A673 (cell line): ENCODE data around the gene IFNA14. TPM values are rescaled to one million over a fixed set of nuclear protein-coding genes. Genes with fewer than 3 reads are reported as not detected.

ENCODE experiments used
- BruUV-seq: library from RNA; stranded (reverse); fragments of 400-500 nt; replicated peaks from 2 replicates; lab custom pipeline; 2021; lab: Mats Ljungman, UMichigan
- CTCF ChIA-PET: fragments of 300-600 bp; sonication (Branson Sonifier 250); formaldehyde crosslinking; loops from one replicate; lab custom pipeline; 2022; ENCODE audit warnings: antibody characterized with exemption; lab: Charles Lee
- POLR2A ChIA-PET: fragments of 300-600 bp; sonication (Branson Sonifier 250); formaldehyde crosslinking; loops from one replicate; lab custom pipeline; 2022; ENCODE audit warnings: antibody characterized with exemption; ENCODE audit not compliant: low non-redundant PET; lab: Charles Lee
- DNase-seq: peaks from one replicate; pipeline ENCODE4 v3.0.0-alpha.2; 2015; ENCODE audit warnings: low spot score
- H3K27ac ChIP-seq: fragments of 200-600 bp; sonication (generic); 2 replicates; pipeline ENCODE4 v1.5.1; 2016; ENCODE audit warnings: mixed run types, low read depth, mild to moderate bottlenecking, mixed read lengths, antibody characterized with exemption, low read length; ENCODE audit not compliant: poor library complexity, severe bottlenecking
- H3K27me3 ChIP-seq: fragments of 200-600 bp; sonication (generic); replicated peaks from 2 replicates; pipeline ENCODE4 v1.6.1; 2017; ENCODE audit warnings: mixed run types, low read depth, mild to moderate bottlenecking, mixed read lengths, antibody characterized with exemption, low read length; ENCODE audit not compliant: insufficient read depth, poor library complexity
- H3K36me3 ChIP-seq: fragments of 200-600 bp; sonication (generic); 2 replicates; pipeline ENCODE4 v1.6.1; 2016; ENCODE audit warnings: mixed run types, mild to moderate bottlenecking, mixed read lengths, antibody characterized with exemption, low read length; ENCODE audit not compliant: insufficient read depth, poor library complexity, severe bottlenecking
- H3K4me1 ChIP-seq: fragments of 200-600 bp; sonication (generic); 2 replicates; pipeline ENCODE4 v1.6.1; 2017; ENCODE audit warnings: mixed run types, mild to moderate bottlenecking, mixed read lengths, antibody characterized with exemption, low read length; ENCODE audit not compliant: insufficient read depth, poor library complexity, severe bottlenecking
- H3K4me3 ChIP-seq: fragments of 200-600 bp; sonication (generic); 2 replicates; pipeline ENCODE4 v1.5.1; 2016; ENCODE audit warnings: low read depth, mixed run types, mild to moderate bottlenecking, mixed read lengths, low read length; ENCODE audit not compliant: poor library complexity, severe bottlenecking
- H3K9me3 ChIP-seq: fragments of 200-600 bp; sonication (generic); 2 replicates; pipeline ENCODE4 v1.6.1; 2016; ENCODE audit warnings: mixed run types, low read depth, mild to moderate bottlenecking, mixed read lengths, antibody characterized with exemption, low read length; ENCODE audit not compliant: poor library complexity, severe bottlenecking
- EZH2 ChIP-seq: fragments of 200-600 bp; sonication (generic); IDR thresholded peaks from 2 replicates; pipeline ENCODE4 v1.6.1; 2017; ENCODE audit warnings: borderline replicate concordance, low read depth, mild to moderate bottlenecking, mixed read lengths, antibody characterized with exemption, low read length; ENCODE audit not compliant: poor library complexity, severe bottlenecking
- intact Hi-C: fragments of 100-400 bp; cut with micrococcal nuclease; formaldehyde crosslinking; loops from one replicate; pipeline ENCODE4 v1.10.0; 2022; ENCODE audit not compliant: unreplicated experiment
- total RNA-seq: library from RNA; stranded (reverse); gene quantifications from 2 replicates; pipeline ENCODE4 v1.2.3, GENCODE V29; 2021
- TF ChIP-seq, protein P1 (sequence below): fragments of 300-800, 200-600 bp; sonication (generic); conservative IDR thresholded peaks from 2 replicates; pipeline ENCODE4 v1.5.1; 2017; ENCODE audit warnings: low read depth, mild to moderate bottlenecking, antibody characterized with exemption, low read length, moderate library complexity, mixed read lengths

Gene IFNA14
- total RNA-seq, 1 experiment from 2014 or later, result not detected

DNA sequence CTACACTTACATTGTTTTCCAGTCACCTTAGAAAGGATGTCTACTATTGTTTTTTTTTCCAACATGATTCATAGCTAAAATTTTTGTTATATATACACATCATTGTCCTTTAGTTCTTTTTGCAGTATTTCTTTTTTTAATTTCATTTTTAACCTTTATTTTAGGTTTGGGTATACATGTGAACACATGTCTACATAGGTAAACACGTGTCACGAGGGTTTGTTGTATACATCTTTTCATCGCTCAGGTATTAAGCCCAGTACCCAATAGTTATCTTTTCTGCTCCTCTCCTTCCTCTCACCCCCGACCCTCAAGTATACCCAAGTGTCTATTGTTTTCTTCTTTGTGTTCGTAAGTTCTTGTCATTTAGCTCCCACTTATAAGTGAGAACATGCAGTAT, 46.3 kb upstream of the IFNA14 start:
- peaks cover 3% of the 10 kb centered on the region for H3K27me3 ChIP-seq
- DNase-seq, result no peak
- BruUV-seq, result no TSS peak
- H3K4me3 ChIP-seq, result no peak overlapping the region
- H3K27ac ChIP-seq, result no peak overlapping the region
- ChIA-PET POLR2A (no interaction called here), CTCF (no interaction called here)
- H3K4me1 ChIP-seq, result no peaks in the 10 kb centered on the region
- TF ChIP-seq EZH2, result no peak
- TF ChIP-seq, protein P1, sequence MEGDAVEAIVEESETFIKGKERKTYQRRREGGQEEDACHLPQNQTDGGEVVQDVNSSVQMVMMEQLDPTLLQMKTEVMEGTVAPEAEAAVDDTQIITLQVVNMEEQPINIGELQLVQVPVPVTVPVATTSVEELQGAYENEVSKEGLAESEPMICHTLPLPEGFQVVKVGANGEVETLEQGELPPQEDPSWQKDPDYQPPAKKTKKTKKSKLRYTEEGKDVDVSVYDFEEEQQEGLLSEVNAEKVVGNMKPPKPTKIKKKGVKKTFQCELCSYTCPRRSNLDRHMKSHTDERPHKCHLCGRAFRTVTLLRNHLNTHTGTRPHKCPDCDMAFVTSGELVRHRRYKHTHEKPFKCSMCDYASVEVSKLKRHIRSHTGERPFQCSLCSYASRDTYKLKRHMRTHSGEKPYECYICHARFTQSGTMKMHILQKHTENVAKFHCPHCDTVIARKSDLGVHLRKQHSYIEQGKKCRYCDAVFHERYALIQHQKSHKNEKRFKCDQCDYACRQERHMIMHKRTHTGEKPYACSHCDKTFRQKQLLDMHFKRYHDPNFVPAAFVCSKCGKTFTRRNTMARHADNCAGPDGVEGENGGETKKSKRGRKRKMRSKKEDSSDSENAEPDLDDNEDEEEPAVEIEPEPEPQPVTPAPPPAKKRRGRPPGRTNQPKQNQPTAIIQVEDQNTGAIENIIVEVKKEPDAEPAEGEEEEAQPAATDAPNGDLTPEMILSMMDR, result no peak
- intact Hi-C loops, result no loop called here
- H3K36me3 ChIP-seq, result no peaks in the 10 kb centered on the region
- H3K9me3 ChIP-seq, result no peaks in the 10 kb centered on the region

GRCh38 chr9:21281275-21281674, 41.5 kb upstream of the IFNA14 start:
- no peaks in the 10 kb centered on the region for H3K9me3 ChIP-seq
- BruUV-seq, result no TSS peak
- no peak overlapping the region for H3K4me3 ChIP-seq
- POLR2A ChIA-PET, result no interaction called here
- CTCF ChIA-PET, result no interaction called here
- H3K27me3 ChIP-seq, result peaks cover 8% of the 10 kb centered on the region
- TF ChIP-seq, protein P1, result no peak
- no peak for TF ChIP-seq EZH2
- H3K27ac ChIP-seq, result no peak overlapping the region
- DNase-seq, result no peak
- no peaks in the 10 kb centered on the region for H3K36me3 ChIP-seq
- intact Hi-C loops, result no loop called here
- no peaks in the 10 kb centered on the region for H3K4me1 ChIP-seq

DNA sequence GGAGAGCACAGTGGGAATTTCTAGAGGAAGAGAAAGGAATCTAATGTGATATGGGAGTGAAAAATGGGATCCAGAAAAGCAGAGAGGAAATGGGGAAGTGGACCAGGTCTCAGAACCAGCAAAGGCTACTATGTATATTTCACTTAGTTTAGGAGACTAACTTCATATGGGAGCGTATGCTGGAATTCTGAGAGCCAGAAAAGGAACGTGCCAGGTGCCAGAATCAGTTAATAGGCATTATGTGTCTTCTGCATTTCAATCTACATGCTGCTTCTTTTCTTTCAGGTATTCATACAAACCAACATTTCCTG, 28.5 kb upstream of the IFNA14 start:
- CTCF ChIA-PET, result no interaction called here
- intact Hi-C loops, result no loop called here

More for the DNA sequence above, 28.5 kb upstream of the IFNA14 start:
- peaks cover 29% of the 10 kb centered on the region for H3K27me3 ChIP-seq
- no peaks in the 10 kb centered on the region for H3K9me3 ChIP-seq
- DNase-seq, result no peak
- POLR2A ChIA-PET, result no interaction called here
- H3K4me1 ChIP-seq, result no peaks in the 10 kb centered on the region
- H3K36me3 ChIP-seq, result no peaks in the 10 kb centered on the region
- TF ChIP-seq, protein P1, result no peak
- TF ChIP-seq EZH2, result no peak
- H3K4me3 ChIP-seq, result no peak overlapping the region
- no peak overlapping the region for H3K27ac ChIP-seq
- BruUV-seq, result no TSS peak
